Body of pancreas (tissue), 4 donors: ENCODE results near the gene PDHB.

ENCODE experiments used
- POLR2A ChIP-seq, 3 donors: fragments of 450-650 bp; IDR thresholded peaks; one replicate each; pipeline ENCODE4 v1.6.1; 2016; ENCODE audit warnings: antibody characterized with exemption in 3 of 3, mild to moderate bottlenecking in 2 of 3
- TF ChIP-seq, protein P1 (sequence below), 7 experiments: fragments of 450-650 bp in 4 of 7; fragments of 200-600 bp in 3 of 7; sonication (generic) in 3 of 7; IDR thresholded peaks; one replicate each; pipeline ENCODE4 v1.5.1; 2016 to 2019; ENCODE audit warnings: antibody characterized with exemption in 7 of 7

DNA sequence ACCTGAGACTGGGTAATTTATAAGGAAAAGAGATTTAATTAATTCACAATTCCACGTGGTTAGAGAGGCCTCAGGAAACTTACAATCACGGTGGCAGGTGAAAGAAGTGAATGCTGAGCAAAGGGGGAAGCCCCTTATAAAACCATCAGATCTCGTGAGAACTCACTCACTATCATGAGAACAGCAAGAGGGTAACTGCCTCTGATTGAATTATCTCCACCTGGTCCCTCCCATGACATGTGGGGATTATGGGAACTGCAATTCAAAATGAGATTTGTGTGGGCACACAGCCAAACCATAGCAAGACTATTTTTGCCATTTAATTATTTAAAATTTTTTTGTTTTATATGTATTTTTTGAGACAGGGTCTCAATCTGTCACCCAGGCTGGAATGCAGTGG, 31.2 kb upstream of the PDHB start:
- TF ChIP-seq, protein P1, sequence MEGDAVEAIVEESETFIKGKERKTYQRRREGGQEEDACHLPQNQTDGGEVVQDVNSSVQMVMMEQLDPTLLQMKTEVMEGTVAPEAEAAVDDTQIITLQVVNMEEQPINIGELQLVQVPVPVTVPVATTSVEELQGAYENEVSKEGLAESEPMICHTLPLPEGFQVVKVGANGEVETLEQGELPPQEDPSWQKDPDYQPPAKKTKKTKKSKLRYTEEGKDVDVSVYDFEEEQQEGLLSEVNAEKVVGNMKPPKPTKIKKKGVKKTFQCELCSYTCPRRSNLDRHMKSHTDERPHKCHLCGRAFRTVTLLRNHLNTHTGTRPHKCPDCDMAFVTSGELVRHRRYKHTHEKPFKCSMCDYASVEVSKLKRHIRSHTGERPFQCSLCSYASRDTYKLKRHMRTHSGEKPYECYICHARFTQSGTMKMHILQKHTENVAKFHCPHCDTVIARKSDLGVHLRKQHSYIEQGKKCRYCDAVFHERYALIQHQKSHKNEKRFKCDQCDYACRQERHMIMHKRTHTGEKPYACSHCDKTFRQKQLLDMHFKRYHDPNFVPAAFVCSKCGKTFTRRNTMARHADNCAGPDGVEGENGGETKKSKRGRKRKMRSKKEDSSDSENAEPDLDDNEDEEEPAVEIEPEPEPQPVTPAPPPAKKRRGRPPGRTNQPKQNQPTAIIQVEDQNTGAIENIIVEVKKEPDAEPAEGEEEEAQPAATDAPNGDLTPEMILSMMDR (IDR thresholded peaks at IDR 0.05), result no peak
- no peak for TF ChIP-seq POLR2A (IDR thresholded peaks at IDR 0.05)
